HG02571 (cell line): ENCODE data around the gene TNFAIP2.

Source experiments
- ATAC-seq: cut with Tn5 transposase; IDR thresholded peaks from one replicate; pipeline ENCODE4 v1.9.1; 2021; ENCODE audit warnings: mild to moderate bottlenecking, moderate library complexity; ENCODE audit not compliant: unreplicated experiment

The TNFAIP2 gene, protein sequence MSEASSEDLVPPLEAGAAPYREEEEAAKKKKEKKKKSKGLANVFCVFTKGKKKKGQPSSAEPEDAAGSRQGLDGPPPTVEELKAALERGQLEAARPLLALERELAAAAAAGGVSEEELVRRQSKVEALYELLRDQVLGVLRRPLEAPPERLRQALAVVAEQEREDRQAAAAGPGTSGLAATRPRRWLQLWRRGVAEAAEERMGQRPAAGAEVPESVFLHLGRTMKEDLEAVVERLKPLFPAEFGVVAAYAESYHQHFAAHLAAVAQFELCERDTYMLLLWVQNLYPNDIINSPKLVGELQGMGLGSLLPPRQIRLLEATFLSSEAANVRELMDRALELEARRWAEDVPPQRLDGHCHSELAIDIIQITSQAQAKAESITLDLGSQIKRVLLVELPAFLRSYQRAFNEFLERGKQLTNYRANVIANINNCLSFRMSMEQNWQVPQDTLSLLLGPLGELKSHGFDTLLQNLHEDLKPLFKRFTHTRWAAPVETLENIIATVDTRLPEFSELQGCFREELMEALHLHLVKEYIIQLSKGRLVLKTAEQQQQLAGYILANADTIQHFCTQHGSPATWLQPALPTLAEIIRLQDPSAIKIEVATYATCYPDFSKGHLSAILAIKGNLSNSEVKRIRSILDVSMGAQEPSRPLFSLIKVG

DNA sequence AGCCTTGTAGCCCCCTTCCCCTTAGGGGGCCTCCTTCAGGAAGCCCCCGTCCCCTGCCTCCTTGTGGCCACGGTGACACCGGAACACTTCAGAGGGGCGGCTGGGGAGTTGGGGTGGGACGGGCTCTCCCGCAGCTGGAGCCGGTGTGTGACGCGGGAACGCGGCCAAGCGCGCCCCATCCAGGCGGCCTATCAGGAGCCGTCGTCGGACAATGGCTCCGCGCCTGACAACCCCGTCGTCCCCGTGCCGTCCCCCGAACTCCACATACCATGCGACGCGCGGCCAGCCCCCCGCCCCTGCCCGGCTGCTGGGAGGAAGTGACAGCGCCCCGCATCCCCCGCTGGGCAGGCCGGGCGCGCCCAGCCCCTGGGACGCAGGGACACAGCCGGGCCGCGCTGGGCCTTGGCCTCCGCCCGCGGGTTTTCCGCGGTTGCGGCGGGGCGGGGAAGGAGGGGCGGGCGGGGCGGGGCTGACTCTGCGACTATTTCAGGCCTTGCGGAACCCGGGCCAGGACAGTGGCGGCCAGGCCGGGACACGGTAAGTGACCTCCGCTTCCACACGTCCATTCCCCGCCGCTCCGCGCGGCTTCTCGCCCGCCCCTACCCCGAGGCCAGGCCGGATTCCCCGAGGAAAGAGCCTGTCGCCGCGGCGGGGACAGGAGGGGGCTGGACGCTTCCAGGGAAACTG lies at the start of gene TNFAIP2:
Gene TNFAIP2, plus strand, starts transcription at position 515 of the 687 bp plus-strand sequence. CDS start 2,997 bp downstream, outside the sequence.
- ATAC-seq, result no peak

- ATAC-seq, result no peak
Measured at GRCh38 chr14:103073876-103074728, 49.2 kb upstream of the TNFAIP2 start.

DNA sequence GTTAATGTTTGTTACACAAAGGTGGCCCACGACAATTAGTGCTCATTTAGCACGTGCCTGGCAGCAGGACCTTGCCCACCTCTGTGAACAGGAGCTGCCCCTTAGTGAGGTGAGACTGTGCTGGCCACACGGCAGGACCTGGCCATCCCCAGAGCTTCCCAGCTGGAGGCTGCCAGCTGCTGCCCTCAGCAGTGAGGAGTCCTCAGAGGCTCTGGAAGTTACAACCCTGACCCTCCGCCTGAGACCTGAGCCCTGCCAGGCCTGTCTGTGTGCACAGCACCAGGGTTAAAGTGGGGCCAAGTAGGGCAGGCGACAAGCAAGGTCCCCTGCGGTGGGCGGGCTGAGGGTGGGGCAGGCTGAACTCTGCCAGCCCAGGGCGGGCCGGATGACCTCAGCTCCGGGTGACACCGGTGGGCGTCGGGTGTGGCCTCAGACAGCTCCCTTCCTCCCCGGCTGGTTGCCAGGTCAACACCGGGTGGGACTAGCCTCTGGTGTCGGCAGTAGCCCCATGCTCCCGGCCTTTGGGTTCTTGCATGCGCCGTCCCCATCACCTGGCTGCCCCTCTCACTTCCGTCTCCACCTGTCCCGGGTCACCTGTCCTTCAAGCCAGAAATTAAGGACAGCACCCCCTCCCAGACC lies 48.4 kb upstream of the TNFAIP2 start:
- no peak for ATAC-seq

DNA sequence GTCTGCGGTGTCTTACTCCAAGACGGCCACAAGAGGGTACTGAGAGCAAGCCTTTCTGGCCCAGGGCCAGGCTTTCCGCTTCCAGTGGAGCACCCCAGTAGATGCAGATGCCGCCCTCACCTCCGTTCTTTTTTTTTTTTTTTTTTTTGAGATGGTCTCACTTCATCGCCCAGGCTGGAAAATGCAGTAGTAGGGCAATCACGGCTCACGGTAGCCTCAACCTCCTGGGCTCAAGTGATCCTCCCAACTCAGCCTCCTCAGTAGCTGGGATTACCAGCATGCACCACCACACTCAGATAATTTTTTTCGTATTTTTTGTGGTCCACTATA lies 44.9 kb upstream of the TNFAIP2 start:
- no peak for ATAC-seq

- ATAC-seq, result no peak
Measured at GRCh38 chr14:103078860-103079587, 44.2 kb upstream of the TNFAIP2 start.

DNA sequence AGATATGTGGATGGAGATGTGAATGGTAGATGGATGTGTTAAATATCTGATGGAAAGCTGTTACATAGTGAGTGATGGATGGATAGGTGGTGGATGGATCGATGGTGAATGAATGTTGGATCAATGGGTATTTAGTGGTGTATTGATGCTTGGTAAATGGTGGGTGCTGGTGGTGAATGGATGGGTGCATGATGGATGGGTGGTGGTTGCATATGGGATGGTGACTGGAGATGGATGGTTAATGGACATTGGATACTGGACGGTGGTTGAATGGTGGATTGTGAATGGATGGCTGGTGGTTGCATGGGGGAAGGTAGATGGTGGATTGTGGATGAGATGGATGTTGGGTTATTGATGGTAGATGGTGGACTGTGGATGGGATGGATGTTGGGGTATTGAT lies 41.3 kb upstream of the TNFAIP2 start:
- ATAC-seq, result no peak

GRCh38 chr14:103084021-103084919 lies 39.0 kb upstream of the TNFAIP2 start, which contains the start of gene LBHD2:
TSS of gene LBHD2 (plus strand) at chr14:103084210. CDS start at chr14:103086013, 1,803 bp downstream.
- no peak for ATAC-seq

- no peak for ATAC-seq
Measured at GRCh38 chr14:103085106-103086091, 37.9 kb upstream of the TNFAIP2 start.

- ATAC-seq, result no peak
Measured at GRCh38 chr14:103086771-103087342, 36.4 kb upstream of the TNFAIP2 start.

- no peak for ATAC-seq
Measured at GRCh38 chr14:103087343-103087835, 35.9 kb upstream of the TNFAIP2 start.

- no peak for ATAC-seq
Measured at GRCh38 chr14:103088921-103089320, 34.3 kb upstream of the TNFAIP2 start.

GRCh38 chr14:103089386-103090335 lies 33.6 kb upstream of the TNFAIP2 start:
- ATAC-seq, result no peak

- no peak for ATAC-seq
Measured at GRCh38 chr14:103090481-103091020, 32.7 kb upstream of the TNFAIP2 start.

DNA sequence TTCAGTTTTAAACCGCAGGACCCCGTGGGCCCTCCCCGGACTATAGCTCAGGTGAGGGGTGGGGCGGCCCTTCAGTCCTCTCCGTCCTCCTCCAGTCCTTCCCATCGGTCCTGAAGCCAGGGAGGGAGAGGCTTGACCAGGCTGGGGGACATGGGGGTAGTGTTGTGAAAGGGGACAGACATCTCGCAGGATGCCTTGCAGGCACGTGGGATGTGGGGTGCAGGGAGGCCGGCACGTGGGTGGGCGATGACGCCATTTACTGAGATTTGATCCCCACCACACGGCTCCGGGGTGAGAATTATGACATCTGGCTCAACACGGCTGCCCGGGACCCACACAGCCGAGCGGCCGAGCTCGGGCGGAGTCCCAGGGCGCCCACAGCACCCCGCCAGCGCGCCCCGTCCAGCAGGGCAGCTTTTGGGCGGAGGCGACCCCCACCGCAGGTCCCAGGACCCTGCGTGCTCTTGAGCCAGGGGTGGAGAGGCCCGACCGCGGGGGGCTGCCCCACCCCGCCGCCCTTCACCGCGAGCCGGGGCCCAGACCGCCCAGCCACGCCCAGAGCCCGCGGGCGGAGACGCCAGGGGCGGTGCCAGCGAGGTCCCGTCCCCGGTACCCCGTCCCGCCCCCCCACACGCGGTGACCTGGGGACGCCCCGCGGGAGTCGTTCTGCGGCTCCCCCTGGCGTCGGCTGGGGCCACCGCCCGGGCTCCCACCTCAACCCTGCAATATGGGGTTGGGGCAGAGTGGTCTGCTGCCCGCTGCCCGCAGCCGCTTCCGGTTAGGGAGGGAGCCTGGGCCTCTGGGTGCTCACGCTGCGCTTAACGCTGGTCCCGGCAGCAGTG lies 32.0 kb upstream of the TNFAIP2 start:
- ATAC-seq, result no peak

DNA sequence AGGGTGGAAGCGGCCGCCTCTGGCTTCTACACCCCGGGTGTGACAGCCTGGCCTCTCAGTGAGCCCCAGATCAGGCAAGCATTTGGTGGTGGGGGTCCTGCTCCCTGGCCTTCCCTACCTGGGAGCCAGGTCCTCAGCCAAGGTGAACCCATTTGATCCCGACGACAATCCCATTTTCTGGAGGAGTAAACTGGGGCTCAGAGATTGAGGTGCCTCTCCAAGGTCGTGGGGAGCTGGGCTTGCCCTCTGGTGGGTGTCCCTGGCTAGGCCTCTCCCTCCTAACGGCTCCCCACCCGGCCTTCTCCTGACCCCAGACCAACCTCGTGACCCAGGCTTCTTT lies 31.4 kb upstream of the TNFAIP2 start:
- ATAC-seq, result no peak
